ENCODE measurements around the gene LRIG2.
A peak's percentile ranks its signal among the peaks of the same experiment; 100 is the strongest.
"Not testable (repeated sequence)": the region's sequence is repeated elsewhere in the genome, so short reads cannot be mapped to it uniquely, and the experiment has no call there.

The LRIG2 gene

DNA sequence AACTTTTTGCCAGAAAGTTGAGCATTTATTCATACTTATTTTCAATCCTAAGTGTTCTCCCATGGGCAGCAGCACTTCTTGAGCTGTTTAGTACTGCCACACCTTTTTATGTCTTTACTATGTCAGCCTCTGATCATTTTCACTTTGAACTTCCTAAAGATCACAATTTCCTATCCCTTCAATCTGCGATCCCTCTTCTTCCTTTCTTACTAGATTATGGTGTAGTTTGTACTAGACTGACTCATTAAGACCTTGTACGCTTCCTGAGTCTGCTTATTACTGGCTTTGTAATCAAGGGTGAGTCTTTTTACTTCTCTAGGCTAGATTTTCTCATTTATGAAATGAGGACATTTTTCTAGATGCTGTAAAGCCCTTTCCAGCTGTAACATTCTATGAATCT is 55.1 kb downstream of the LRIG2 start:
- no peak for DNase-seq (ENCODE audit: low read depth)

DNA sequence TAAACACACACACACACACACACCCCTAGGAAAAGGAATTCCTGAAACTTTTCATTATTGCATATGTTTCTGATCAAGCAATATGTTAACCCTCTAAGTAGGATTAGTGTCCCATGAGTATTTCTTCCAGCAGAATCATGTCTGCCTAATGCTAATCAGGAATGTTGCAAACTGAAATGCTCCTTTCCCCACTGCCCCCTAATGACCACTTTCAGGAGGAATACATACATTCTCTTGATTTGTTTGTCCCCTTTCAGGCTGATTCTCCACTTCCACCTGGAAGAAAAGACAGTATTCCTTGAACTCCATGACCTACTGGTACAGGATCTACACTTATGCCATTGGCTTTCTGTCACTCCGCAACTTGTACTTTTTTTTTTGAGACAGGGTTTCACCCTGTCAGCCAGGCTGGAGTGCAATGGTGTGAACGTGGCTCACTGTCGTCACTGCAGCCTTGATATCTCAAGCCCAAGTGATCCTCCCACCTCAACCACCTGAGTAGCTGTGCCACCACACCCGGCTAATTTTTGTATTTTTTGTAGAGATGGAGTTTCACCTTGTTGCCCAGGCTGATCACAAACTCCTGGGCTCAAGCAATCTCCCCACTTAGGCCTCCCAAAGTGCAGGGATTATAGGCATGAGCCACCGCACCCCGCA is 56.7 kb downstream of the LRIG2 start:
- DNase-seq (ENCODE audit: low read depth): no peak

DNA sequence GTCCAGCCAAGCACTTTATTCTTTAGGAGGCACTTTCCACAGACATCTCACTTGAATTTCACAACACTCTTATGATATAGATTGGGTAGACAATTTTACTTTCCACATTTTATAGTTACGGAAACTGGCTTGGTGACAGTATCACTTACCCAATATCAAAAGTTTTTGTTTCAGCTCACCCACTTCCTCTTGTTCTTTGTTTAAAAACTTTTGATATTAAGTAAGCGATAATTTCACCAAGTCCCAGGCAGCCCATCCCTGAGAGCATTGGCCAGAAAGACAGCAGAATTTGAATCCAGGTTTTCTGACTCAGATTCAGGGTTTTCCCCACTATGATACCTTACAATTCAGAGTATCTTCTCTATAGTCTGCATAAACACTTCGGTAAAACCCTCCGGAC is 60.0 kb downstream of the LRIG2 start:
- DNase-seq (ENCODE audit: low read depth): no peak

DNA sequence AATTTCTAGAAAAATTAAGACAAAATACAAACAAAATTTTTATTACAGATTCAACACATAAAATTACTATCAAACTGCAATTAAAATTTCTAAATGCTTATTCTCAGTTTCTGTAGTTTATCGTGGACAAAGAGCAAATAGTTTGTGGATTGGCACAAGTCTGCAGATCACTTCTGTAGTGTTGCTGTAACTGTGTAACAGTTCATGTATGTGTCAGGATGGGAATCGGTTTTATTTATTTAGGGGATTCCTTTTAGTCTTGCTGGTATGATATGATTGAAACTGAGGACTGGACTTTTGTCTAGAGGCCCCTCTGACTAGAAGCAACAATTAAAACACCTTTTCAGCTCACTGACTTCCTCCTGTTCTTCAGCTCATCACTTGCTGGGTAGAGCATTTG is 60.8 kb downstream of the LRIG2 start:
- no peak for DNase-seq (ENCODE audit: low read depth)

DNA sequence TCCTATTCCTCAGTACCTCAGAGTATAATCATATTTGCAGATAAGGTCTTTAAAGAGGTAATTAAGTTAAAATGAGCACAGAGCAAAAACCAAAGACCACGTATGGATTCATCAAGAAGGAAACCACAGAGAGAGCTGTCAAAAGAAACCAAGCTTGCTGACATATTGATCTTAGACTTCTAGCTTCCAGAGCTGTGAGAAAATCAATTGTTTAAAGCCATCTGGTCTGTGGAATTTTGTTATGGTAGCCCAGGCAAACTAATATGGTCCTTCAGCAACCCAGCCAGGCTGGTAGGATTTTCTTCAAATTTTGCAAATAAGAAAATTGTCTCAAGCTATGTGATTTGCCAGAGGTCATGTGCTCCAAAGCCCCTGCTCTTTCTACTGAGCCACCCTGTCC is 62.5 kb downstream of the LRIG2 start:
- no peak for DNase-seq (ENCODE audit: low read depth)

DNA sequence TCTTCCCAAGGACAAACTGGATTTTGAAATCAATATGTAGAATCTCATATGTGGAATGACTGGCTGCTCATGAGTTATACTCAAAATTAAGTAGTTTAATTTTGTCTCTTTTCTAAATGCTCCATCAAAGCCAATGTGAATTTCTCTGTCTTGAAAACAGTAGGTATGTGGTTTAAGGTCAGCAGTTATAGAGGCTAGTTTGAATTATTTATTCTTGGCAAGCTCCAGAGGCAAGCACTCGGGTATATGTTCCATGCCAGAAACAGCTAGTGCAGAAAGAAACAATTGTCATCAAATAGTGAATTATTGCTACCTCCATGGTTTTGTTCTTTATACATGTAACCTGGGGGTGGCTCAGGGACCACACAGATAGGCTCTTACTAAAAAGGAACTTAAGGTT is 63.5 kb downstream of the LRIG2 start:
- no peak for DNase-seq (ENCODE audit: low read depth)

DNA sequence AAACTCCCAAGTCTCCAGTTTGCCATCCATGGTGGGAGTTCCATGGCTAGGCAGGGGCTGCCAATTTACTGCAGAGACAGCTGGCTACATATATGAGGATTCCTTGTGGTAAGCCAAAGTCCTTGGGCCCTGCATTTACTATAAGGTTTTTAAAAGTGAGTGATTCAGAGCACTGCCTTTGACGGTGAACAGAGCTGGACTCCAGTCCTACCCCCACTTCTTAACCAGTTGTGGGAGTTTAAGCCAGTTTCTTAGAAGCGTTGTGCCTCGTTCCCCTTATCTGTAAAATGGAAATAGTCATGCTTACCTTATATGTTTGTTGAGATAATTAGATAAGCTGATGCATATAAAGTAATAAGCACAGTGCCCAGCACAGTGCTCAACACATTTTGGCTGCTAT is 64.6 kb downstream of the LRIG2 start:
- DNase-seq (ENCODE audit: low read depth): no peak

DNA sequence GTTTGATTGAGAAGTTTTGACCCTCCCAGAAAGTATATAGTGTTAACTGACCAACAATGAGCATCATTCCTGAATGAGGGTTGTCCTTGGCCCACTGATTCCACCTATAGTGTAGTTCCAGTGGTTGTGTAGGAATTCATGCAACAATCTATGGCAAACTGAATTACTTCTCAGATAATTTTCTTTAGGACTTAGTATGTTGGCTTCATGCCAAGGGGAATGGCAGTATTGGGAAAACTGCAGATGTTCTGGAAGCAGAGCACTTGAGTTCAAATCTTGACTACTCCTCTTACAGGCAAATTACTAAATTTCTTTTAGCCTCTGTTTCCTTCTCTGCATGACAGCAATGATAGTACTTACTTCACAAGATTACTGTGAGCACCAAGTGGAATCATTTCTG is 65.8 kb downstream of the LRIG2 start:
- no peak for DNase-seq (ENCODE audit: low read depth)

DNA sequence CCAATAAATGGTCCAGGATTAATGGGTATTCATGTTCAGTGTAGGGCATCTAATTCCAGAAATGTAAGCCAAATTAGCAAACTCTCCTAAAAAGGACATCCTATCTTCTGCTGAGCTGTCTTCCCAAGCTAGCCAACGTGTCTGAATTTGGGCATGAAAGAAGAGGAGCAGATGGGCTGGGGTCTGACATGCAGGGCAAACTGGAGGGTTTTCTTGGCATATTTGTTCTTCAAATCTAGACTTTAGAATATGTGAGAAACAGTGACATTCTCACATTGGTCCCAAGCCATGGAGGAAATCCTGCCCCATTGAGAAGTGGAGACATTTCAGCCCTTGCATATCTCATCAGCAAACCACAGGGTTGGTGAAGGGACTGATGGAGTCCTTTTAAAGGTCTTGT is 67.2 kb downstream of the LRIG2 start:
- DNase-seq (ENCODE audit: low read depth): no peak

DNA sequence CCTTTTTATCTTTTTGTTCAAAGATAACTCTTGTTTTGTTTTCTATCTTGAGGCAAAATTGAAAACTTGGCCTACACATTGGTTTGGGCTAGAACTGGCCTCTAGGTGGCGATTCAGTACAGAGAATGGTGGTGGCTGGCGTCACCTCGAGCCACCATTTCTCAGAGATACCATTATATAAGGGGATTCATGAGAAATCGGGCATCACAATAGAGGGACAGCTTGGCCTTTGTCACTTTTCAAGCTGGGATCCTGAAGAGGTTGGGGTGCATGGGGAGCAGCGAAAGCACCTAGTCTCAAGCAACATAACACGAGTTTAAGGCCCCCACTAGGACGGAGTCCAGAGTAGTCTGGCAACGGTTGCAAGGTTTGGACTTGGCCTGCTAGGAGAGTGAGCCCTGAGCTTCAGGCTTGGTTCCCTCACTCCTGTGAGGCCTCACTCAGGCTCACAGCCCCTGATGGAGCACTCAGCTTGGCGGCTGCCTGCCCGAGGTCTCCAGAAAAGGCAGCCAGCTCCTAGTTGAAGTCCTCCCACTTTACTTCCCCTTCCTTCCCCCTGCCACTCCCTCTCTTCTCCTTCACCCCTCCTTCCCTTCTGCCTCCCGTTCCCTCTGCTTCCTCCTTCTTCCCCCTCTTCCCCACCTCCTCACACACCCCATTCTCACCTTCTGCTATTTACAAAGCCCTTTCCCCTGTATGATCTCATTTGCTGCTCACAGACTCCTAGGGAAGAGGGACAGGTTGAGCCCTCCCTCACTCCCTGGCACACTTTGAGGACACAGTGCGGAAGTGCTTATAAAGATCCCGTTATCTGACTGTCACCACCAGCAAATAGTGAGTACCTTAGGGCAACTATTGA is 67.8 kb downstream of the LRIG2 start:
- peak; percentile 2 for DNase-seq (ENCODE audit: low read depth)

DNA sequence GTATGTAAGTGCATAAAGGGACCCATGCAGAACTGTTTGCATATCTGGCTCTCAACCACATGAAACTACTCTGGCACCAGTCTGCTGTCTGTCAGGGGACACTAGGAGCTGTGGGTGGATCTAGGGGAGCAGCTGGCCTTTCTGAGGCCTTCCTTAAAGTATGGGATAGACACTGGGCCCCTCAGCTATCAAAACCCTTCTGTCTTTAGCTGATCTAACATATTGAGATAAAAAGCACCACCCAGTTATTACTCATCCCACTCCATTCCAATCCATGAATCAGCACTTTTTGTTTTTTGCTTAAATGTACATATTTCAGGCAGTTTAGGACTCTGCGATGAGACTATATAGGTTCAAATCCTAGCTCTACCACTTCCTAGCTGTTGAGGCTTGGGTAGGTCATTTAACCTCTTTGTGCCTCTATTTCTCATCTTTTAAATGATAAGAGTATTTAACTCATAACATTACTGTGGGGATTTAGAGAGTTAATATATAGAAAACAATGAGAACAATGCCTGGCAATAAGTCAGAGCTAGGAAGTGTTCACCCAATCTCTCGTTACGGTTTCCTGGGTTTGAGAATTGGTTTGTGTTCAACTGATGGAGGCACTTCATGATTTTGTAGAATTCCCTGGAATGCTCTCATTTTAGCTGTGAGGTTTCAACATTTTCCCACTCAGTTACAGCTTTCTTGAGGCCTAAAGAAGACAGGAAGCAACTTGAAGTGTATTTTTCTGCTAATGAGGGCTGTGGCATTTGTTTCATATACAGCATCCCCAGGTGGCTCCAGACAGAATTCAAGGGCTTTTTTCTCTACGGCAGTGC is 68.9 kb downstream of the LRIG2 start:
- no peak for DNase-seq (ENCODE audit: low read depth)

DNA sequence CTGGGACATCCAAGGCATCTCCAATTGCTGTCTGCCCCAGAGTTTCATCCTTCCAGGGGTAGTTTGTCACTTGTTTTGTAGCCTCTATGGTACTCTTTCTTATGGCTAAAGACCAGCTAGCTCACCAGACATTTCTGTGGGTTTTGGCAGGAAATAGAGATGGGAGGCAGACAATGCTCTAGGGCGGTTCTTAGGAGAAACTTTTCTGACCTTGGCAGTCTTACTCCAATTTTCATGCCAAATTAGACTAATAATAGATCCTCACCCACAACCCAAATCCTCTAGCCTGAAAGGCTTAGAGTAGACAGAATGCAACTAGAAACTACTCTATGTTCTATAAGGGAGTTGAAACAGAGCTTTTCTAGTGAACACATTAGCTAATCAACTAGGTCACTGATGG is 69.8 kb downstream of the LRIG2 start:
- no peak for DNase-seq (ENCODE audit: low read depth)

DNA sequence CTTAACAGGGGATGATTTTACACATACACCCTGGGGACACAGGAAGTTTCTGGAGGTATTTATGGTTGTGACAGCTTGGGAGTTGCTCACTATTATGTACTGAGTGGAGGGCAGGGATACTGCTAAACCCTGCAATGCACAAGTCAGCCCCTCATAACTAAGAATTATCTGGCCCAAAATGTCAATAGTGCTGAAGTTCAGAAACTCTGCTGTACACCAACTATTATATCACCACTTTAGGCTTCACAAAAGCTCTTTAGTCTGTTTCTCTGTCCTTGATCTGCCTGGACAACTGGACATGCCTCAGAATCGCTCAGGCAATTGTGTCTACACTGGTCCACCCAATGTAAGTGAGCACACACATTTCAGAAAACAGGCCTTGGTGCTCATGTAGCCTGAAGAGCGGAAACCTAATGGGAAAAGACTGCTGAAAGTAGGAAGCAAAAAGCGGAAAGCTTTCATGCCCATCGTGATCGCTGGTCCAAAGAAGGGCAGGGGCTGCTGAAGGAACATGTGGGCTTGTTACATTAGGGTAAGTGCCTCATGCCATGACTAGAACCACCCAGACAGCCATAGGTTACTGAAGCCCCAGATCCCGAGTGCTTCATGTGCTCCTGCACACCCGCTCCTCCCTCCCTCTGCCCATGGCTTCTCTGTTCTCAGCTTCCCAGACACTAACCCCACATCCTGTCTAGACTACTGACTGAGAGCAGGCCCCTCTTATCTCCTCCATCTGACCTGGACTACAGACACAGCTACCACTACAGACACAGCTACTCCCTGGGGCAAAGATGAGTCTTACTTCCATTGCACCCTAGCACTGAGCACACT is 73.5 kb downstream of the LRIG2 start:
- DNase-seq (ENCODE audit: low read depth): no peak

DNA sequence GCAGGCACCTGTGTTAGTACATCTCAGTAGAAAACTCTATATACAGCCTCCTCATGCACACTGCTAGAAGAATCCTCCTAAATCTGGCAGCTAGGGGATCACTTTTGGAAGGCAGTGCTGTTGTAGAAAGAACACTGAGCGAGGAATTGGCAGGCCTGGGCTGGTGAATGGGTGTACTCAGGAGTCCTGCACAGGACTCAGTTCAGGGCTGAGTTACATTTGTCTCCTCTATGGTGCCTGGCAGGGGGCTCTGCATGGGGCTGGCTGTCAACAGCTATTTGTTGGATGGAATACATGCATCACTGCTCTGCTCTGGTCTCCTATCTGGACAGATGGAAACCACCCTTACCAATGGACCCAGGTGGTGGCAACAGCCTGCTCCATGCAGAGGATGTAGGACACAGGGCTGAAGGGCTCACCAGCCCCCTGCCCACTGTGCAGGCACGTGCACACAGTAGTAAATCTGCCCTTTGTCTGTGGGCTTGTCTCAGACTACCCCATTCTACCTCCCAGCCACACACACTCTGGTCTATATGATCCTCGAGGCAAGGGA is 74.2 kb downstream of the LRIG2 start:
- no peak for DNase-seq (ENCODE audit: low read depth)

DNA sequence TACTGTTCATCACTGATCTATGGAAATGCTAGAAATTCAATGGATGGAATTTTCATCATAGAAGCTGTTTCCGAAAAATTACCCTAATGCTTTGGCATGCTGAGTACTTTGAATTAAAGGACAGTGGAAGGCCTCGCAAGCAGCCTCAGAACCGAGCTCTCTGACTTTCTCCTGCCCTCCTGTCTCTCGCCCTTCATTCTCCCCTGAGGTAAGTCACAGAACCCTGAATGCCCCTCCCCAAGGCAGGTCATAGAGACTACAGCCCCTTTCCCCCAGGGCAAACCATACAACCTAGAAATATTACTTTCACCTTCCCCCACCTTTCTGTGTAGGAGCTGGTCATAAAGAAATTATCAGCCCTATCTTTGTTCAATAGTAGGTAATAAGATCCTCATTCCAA is 74.8 kb downstream of the LRIG2 start:
- no peak for DNase-seq (ENCODE audit: low read depth)

DNA sequence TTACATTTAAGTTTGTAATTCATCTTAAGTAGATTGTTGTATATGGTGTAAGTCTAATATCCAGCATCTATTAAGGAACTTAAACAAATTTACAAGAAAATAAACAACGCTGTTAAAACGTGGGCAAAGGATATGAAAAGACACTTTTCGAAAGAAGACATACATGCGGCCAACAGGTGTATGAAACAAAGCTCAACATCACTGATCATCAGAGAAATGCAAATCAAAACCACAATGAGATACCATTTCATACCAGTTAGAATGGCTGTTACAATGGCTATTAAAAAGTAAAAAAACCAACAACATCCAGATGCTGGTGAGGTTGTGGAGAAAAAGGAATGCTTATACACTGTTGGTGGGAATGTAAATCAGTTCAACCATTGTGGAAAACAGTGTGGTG is 77.5 kb downstream of the LRIG2 start:
- DNase-seq (ENCODE audit: low read depth): not testable (repeated sequence)

DNA sequence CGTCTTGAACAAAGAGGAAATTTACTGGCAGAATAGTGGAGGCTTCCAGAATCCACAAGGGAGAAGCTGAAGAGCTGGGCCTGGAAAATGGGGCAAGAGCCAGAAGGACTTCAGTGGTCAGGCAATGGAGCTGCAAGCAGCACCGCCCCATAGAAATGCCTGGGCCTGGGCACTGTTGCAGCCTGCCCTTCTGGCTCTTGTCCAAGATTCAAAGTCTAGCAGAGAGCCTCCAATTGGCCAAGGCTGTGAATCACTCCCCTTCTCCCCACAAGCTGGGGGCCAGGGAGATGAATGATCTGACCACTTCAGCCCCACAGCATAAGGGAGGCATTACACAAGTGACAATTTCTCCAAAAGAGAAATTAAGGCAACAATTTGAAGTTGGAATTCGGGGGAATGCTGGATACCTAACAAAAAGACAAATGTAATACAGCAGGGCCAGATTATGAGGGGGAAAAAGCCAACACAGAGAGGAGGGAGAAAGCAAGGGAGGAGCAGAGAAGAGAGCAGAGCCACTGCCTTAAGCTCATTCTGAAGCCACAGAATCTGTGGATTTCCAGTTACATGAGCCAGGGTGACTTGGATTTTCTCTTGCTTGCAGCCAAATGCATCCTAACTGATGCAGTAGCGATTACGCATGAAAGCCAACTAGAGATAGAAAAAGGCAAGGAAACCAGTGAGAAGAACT is 80.3 kb downstream of the LRIG2 start:
- DNase-seq (ENCODE audit: low read depth): no peak

DNA sequence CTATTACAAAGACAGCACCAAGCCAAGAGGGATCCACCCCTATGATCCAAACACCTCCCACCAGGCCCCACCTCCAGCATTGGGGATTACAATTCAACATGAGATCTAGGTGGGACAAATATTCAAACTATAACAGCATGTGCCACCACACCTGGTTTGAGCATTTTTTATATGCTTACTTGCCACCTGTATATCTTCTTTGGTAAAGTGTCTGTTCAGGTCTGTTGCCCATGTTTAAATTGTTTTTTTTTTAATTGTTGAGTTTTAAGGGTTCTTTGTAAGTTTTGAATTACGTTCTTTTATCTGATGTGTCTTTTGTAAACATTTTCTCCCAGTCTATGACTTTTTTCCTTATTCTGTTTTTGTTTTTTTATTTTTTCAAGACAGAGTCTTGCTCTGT is 83.4 kb downstream of the LRIG2 start:
- DNase-seq (ENCODE audit: low read depth): no peak

DNA sequence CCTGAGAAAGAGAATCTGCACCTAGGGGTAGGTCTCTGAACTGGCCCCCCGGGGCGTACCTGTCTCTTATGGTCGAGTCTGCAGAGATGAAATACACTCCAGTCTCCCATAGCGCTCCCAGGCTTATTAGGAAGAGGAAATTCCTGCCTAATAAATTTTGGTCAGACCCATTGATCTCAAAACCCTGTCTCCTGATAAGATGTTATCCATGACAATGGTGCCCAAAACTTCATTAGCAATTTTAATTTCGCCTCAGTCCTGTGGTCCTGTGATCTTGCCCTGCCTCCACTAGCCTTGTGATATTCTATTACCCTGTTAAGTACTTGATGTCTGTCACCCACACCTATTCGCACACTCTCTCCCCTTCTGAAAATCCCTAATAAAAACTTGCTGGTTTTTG is 85.7 kb downstream of the LRIG2 start:
- not testable (repeated sequence) for DNase-seq (ENCODE audit: low read depth)

DNA sequence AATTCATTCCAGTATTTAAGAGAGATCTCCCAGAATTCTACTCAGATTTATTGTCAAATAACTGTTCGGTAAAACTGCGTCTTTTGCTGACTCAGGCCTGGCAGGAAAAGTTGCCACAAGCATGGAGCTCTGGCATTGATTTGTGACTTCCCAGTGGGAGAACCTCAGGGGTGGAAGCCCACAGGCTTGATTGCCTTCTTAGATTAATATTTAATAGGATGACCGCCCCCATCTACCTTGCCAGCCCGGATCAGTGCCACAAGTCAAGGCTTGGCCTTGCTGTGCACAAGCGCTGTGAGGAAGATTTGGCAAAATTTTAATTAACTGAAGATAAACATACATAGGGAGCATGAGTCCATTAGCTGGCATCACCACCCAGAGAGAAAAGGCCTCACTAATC is 93.5 kb downstream of the LRIG2 start:
- no peak for DNase-seq (ENCODE audit: low read depth)

DNA sequence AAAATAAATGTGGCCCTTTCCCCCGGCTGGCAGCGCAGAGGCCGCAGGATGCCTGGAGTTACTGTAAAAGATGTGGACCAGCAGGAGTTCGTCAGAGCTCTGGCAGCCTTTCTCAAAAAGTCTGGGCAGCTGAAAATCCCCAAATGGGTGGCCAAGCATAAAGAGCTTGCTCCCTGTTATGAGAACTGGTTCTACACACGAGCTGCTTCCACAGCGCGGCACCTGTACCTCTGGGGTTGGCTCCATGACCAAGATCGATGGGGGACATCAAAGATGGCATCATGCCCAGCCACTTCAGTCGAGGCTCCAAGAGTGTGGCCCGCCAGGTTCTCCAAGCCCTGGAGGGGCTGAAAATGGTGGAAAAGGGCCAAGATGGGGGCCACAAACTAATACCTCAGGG is 95.9 kb downstream of the LRIG2 start:
- no peak for DNase-seq (ENCODE audit: low read depth)

All from stimulated activated CD8-positive, alpha-beta memory T cell treated with anti-CD3 and anti-CD28 coated beads, Interleukin-15, amount 100 ng/mL, for 1 hour (primary cell).